ENCODE measurements around the gene PHOSPHO1. TPM values are rescaled to one million over a fixed set of nuclear protein-coding genes. Genes with fewer than 3 reads are reported as not detected.

Gene PHOSPHO1
- total and polyA plus RNA-seq, 9 donors = 0.23 to 0.92 (median 0.25) TPM; not detected in 5

GRCh38 chr17:49227436-49228261 is 2.9 kb downstream of the PHOSPHO1 start:
- Histone ChIP-seq H3K4me1 (ENCODE audit: insufficient read depth) (peaks cover 3% of the 10 kb centered on the region), H3K27ac (no peak overlapping the region), H3K9me3 (no peaks in the 10 kb centered on the region), H3K4me3 (no peak overlapping the region), H3K27me3 (peaks cover 2% of the 10 kb centered on the region), H3K36me3 (no peaks in the 10 kb centered on the region)
- peak in 4 of 5 donors; percentile 51 to 69 (median 66) for DNase-seq
- WGBS, 3 donors = 5 to 10% (median 9%) methylated on average over 5 of the region's 5 CpGs
- TF ChIP-seq CTCF (IDR thresholded peaks at IDR 0.05) (peak; percentile 42 to 52 (median 48)), EP300 (IDR thresholded peaks at IDR 0.05) (no peak)
- intact Hi-C loops (cut with DNase I) = loop anchor here in 1 of 4 donors (10.0 kb wide), 1 partner anchor 53 kb away; no protein-coding TSS in a partner anchor

GRCh38 chr17:49226771-49227435 is 3.7 kb downstream of the PHOSPHO1 start:
- Histone ChIP-seq H3K4me3 (no peak overlapping the region), H3K9me3 (no peaks in the 10 kb centered on the region), H3K4me1 (ENCODE audit: insufficient read depth) (peaks cover 3% of the 10 kb centered on the region), H3K27ac (no peak overlapping the region), H3K36me3 (no peaks in the 10 kb centered on the region), H3K27me3 (peaks cover 2% of the 10 kb centered on the region)
- TF ChIP-seq POLR2A (IDR thresholded peaks at IDR 0.05) = no peak
- TF ChIP-seq EP300 (IDR thresholded peaks at IDR 0.05) = no peak
- TF ChIP-seq CTCF (IDR thresholded peaks at IDR 0.05) = no peak
- DNase-seq = no peak
- intact Hi-C loops (cut with DNase I) = loop anchor here in 1 of 4 donors (10.0 kb wide), 1 partner anchor 52 kb away; no protein-coding TSS in a partner anchor
- WGBS, 3 donors = 26 to 60% (median 48%) methylated on average over 3 of the region's 3 CpGs

- peaks cover 2% of the 10 kb centered on the region for H3K27me3 ChIP-seq
Observed at GRCh38 chr17:49225554-49226236, 4.9 kb downstream of the PHOSPHO1 start.

More at GRCh38 chr17:49225554-49226236, 4.9 kb downstream of the PHOSPHO1 start:
- Histone ChIP-seq H3K36me3 (no peaks in the 10 kb centered on the region), H3K4me1 (ENCODE audit: insufficient read depth) (peaks cover 3% of the 10 kb centered on the region), H3K27ac (no peak overlapping the region), H3K9me3 (no peaks in the 10 kb centered on the region), H3K4me3 (no peak overlapping the region)
- WGBS, 3 donors = 64 to 67% (median 66%) methylated on average over 8 of the region's 8 CpGs
- TF ChIP-seq EP300 (IDR thresholded peaks at IDR 0.05) = no peak
- TF ChIP-seq POLR2A (IDR thresholded peaks at IDR 0.05) = no peak
- TF ChIP-seq CTCF (IDR thresholded peaks at IDR 0.05) = no peak
- DNase-seq = no peak
- intact Hi-C loops (cut with DNase I) = loop anchor here in 1 of 4 donors (10.0 kb wide), 1 partner anchor 51 kb away; no protein-coding TSS in a partner anchor

All from ovary (tissue), 9 donors.